ENCODE results near the gene FOXJ1. TPM values are rescaled to one million over a fixed set of nuclear protein-coding genes. Genes with fewer than 3 reads are reported as not detected.

FOXJ1 gene
- total RNA-seq, 1 donor from 2014 or later, result not detected

GRCh38 chr17:76137001-76137350 lies 4.1 kb downstream of the FOXJ1 start:
- peaks cover 28% of the 10 kb centered on the region for H3K27me3 ChIP-seq (ENCODE audit: control insufficient read depth, insufficient read depth, low read length)

GRCh38 chr17:76136276-76137000 lies 4.6 kb downstream of the FOXJ1 start:
- Histone ChIP-seq H3K27me3 (ENCODE audit: control insufficient read depth, insufficient read depth, low read length) (peaks cover 27% of the 10 kb centered on the region), H3K36me3 (ENCODE audit: control insufficient read depth, insufficient read depth, low read length) (no peaks in the 10 kb centered on the region), H3K4me3 (ENCODE audit: low read depth, low read length) (no peak overlapping the region)
- no peak for DNase-seq (ENCODE audit: low read depth)
- TF ChIP-seq CTCF (IDR thresholded peaks at IDR 0.05; ENCODE audit: insufficient read depth, low read length, severe bottlenecking), result no peak
- FAIRE-seq, result no peak

More at GRCh38 chr17:76137001-76137350, 4.1 kb downstream of the FOXJ1 start:
- Histone ChIP-seq H3K4me3 (ENCODE audit: low read depth, low read length) (no peak overlapping the region), H3K36me3 (ENCODE audit: control insufficient read depth, insufficient read depth, low read length) (no peaks in the 10 kb centered on the region)
- DNase-seq (ENCODE audit: low read depth), result no peak
- FAIRE-seq, result no peak
- no peak for TF ChIP-seq CTCF (IDR thresholded peaks at IDR 0.05; ENCODE audit: insufficient read depth, low read length, severe bottlenecking)

GRCh38 chr17:76135810-76136188 lies 5.2 kb downstream of the FOXJ1 start:
- FAIRE-seq, result no peak
- TF ChIP-seq CTCF (IDR thresholded peaks at IDR 0.05; ENCODE audit: insufficient read depth, low read length, severe bottlenecking), result no peak

GRCh38 chr17:76134911-76135809 lies 5.9 kb downstream of the FOXJ1 start:
- TF ChIP-seq CTCF (IDR thresholded peaks at IDR 0.05; ENCODE audit: insufficient read depth, low read length, severe bottlenecking), result no peak
- no peaks in the 10 kb centered on the region for H3K36me3 ChIP-seq (ENCODE audit: control insufficient read depth, insufficient read depth, low read length)
- peaks cover 19% of the 10 kb centered on the region for H3K27me3 ChIP-seq (ENCODE audit: control insufficient read depth, insufficient read depth, low read length)
- no peak for FAIRE-seq
- H3K4me3 ChIP-seq (ENCODE audit: low read depth, low read length), result no peak overlapping the region
- no peak for DNase-seq (ENCODE audit: low read depth)

More at GRCh38 chr17:76135810-76136188, 5.2 kb downstream of the FOXJ1 start:
- no peak for DNase-seq (ENCODE audit: low read depth)
- H3K36me3 ChIP-seq (ENCODE audit: control insufficient read depth, insufficient read depth, low read length), result no peaks in the 10 kb centered on the region
- H3K4me3 ChIP-seq (ENCODE audit: low read depth, low read length), result no peak overlapping the region
- peaks cover 25% of the 10 kb centered on the region for H3K27me3 ChIP-seq (ENCODE audit: control insufficient read depth, insufficient read depth, low read length)

- DNase-seq (ENCODE audit: low read depth) (peak; percentile 55), FAIRE-seq (no peak)
- TF ChIP-seq CTCF (IDR thresholded peaks at IDR 0.05; ENCODE audit: insufficient read depth, low read length, severe bottlenecking), result peak; percentile 36
- Histone ChIP-seq H3K27me3 (ENCODE audit: control insufficient read depth, insufficient read depth, low read length) (peaks cover 5% of the 10 kb centered on the region), H3K36me3 (ENCODE audit: control insufficient read depth, insufficient read depth, low read length) (no peaks in the 10 kb centered on the region), H3K4me3 (ENCODE audit: low read depth, low read length) (no peak overlapping the region)
Measured at GRCh38 chr17:76132574-76133338, 8.3 kb downstream of the FOXJ1 start.

All from bronchial epithelial cell (primary cell).